Duodenal mucosa (tissue), 2 donors: Measurements from ENCODE around the gene ANGPTL2.

Experiments used
- H3K27ac ChIP-seq: one replicate; pipeline ENCODE4 v1.7.0; 2013; ENCODE audit warnings: low read depth, low read length
- H3K27me3 ChIP-seq, 2 donors: one replicate each; pipeline ENCODE4 v1.7.0; 2013; ENCODE audit warnings: low read length in 2 of 2, control low read depth in 1 of 2; ENCODE audit not compliant: insufficient read depth in 2 of 2, control insufficient read depth in 1 of 2
- H3K36me3 ChIP-seq, 2 donors: one replicate each; pipeline ENCODE4 v1.7.0; 2013; ENCODE audit warnings: low read length in 2 of 2, control low read depth in 1 of 2; ENCODE audit not compliant: insufficient read depth in 2 of 2, control insufficient read depth in 1 of 2
- H3K4me1 ChIP-seq, 2 donors: one replicate each; pipeline ENCODE4 v1.7.0; 2013; ENCODE audit warnings: low read length in 2 of 2, control low read depth in 1 of 2; ENCODE audit not compliant: insufficient read depth in 2 of 2, control insufficient read depth in 1 of 2
- H3K4me3 ChIP-seq, 2 donors: one replicate each; pipeline ENCODE4 v1.7.0; 2013; ENCODE audit warnings: low read length in 2 of 2, low read depth in 1 of 2
- H3K9ac ChIP-seq, 2 donors: one replicate each; pipeline ENCODE4 v1.7.0; 2013; ENCODE audit warnings: low read length in 2 of 2, low read depth in 1 of 2
- H3K9me3 ChIP-seq, 2 donors: one replicate each; pipeline ENCODE4 v1.7.0; 2013; ENCODE audit warnings: low read length in 2 of 2, control low read depth in 1 of 2; ENCODE audit not compliant: control insufficient read depth in 1 of 2

Gene ANGPTL2

DNA sequence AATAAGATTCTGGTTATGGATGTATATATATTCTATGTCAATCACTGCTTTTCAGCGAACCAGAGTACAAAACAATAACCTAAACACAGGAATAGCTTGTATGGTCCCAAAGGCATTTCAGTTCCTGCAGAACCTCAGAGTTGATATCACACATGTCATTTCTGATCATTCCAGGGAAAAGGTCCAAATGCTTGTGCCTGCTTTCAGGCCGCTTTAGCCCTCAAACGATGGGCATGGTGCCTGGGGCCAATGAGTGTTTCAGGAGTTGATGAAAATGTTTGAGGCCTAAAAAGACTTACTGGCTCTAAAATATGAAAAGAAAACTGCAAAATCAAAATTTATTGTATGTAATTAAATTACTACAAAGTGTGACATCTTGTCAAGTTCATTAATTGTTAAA lies 22.8 kb downstream of the ANGPTL2 start:
- Histone ChIP-seq H3K9ac (no peak overlapping the region), H3K27ac (no peak overlapping the region), H3K27me3 (no peaks in the 10 kb centered on the region)

DNA sequence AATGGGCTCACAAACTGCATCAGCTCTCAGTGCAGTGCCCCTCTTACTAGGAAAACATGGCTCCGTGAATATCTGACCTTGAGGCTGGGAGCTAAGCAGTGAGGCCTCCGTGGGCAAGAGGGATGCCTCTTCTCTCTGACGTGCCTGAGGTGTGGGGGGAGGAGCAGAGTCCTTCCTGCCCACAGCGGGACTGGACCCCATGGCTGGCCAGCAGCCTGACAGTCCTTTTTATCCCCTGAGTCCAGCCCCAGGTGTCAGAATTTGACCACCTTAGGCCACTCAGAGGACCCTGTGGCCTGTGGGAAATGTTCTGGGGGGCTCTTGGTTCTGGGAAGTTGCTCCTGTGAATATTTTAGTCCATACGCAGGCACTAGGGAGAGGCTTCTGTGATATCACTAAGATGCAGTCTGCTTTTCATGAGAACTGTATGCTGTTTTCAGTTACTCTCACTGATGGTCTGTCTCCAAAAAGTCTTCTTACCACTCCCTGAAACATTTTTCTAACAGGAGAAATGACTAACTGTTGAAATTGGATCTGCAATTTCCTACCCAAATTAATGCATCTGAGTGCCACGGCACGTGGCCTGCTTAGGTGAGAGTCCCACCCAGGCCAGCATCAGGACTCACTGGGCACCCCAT lies 23.4 kb downstream of the ANGPTL2 start:
- no peaks in the 10 kb centered on the region for H3K9me3 ChIP-seq
- H3K4me3 ChIP-seq, result no peak overlapping the region
- H3K27ac ChIP-seq, result no peak overlapping the region
- H3K9ac ChIP-seq, result no peak overlapping the region
- no peaks in the 10 kb centered on the region for H3K4me1 ChIP-seq
- peaks cover 9 to 33% of the 10 kb centered on the region in 2 donors for H3K36me3 ChIP-seq
- H3K27me3 ChIP-seq, result no peaks in the 10 kb centered on the region

More for the DNA sequence above, 22.8 kb downstream of the ANGPTL2 start:
- Histone ChIP-seq H3K9me3 (no peaks in the 10 kb centered on the region), H3K36me3 (peaks cover 9 to 29% of the 10 kb centered on the region in 2 donors), H3K4me3 (no peak overlapping the region), H3K4me1 (no peaks in the 10 kb centered on the region)

DNA sequence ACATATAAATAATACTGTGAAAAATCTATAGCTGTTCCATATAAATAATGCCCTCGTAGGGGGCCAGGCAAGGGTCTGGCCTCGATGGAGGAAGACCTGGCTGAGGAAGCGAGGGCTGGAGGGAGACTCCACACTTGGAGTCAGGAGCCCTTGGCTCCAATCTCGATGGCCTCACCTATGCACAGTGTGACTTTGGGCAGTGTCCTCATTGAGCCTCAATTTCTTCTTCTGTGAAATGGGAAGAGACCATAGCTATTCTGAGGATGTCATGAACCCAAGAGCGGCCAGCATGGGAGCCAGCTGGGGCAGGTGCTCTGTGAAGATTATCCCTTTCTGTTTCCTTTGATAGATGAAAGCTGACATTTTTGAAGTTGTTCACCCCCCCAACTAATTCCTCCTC lies 24.8 kb downstream of the ANGPTL2 start:
- Histone ChIP-seq H3K9ac (no peak overlapping the region), H3K27me3 (no peaks in the 10 kb centered on the region), H3K4me1 (no peaks in the 10 kb centered on the region), H3K9me3 (no peaks in the 10 kb centered on the region), H3K4me3 (no peak overlapping the region), H3K36me3 (peaks cover 9 to 34% of the 10 kb centered on the region in 2 donors), H3K27ac (no peak overlapping the region)

DNA sequence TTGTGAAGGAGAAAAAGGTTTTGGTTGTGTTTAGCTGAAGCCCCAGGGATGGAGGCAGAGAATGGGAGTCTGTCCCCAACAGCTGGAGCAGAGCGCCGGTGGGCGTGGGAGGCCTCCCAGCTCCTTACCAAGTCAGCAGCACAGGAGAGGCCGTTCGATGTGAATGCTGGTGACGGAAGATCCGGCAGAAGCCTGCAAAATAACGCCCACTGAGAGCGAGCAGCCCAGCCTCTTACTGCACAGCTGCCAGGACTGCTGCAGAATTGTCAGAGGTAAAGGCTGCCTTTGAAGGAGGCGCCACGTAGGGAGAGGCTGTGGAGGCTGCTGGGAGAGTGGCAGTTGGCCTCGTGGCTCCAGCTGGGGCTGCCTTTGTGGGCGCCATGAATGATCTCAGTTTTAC lies 26.2 kb downstream of the ANGPTL2 start:
- H3K27ac ChIP-seq, result no peak overlapping the region
- H3K36me3 ChIP-seq, result peaks cover 8 to 36% of the 10 kb centered on the region in 2 donors
- H3K9me3 ChIP-seq, result no peaks in the 10 kb centered on the region
- H3K4me3 ChIP-seq, result no peak overlapping the region
- no peaks in the 10 kb centered on the region for H3K4me1 ChIP-seq
- H3K27me3 ChIP-seq, result no peaks in the 10 kb centered on the region
- no peak overlapping the region for H3K9ac ChIP-seq

DNA sequence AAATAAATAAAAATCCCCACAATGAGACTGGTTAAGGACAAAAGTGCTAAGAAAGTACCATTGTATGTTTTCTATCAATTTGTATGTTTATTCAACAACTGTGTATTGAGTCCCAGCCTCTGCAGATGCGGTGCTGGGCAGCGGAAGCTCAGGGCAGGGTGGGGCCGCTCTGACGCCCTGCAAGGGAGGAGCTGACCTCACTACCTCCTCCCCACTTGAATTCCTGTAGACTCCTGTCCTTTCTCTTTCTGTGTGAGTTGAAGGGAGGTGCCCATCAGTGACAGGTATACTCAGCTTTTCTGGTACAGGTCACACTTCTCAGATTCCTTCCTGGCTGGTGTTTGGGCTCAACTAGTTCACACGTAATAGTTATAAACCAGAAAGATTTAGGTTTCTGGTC lies 27.0 kb downstream of the ANGPTL2 start:
- H3K4me1 ChIP-seq, result no peaks in the 10 kb centered on the region
- no peak overlapping the region for H3K9ac ChIP-seq
- H3K36me3 ChIP-seq, result peaks cover 10 to 35% of the 10 kb centered on the region in 2 donors
- no peaks in the 10 kb centered on the region for H3K27me3 ChIP-seq
- H3K9me3 ChIP-seq, result no peaks in the 10 kb centered on the region
- no peak overlapping the region for H3K27ac ChIP-seq
- H3K4me3 ChIP-seq, result no peak overlapping the region

DNA sequence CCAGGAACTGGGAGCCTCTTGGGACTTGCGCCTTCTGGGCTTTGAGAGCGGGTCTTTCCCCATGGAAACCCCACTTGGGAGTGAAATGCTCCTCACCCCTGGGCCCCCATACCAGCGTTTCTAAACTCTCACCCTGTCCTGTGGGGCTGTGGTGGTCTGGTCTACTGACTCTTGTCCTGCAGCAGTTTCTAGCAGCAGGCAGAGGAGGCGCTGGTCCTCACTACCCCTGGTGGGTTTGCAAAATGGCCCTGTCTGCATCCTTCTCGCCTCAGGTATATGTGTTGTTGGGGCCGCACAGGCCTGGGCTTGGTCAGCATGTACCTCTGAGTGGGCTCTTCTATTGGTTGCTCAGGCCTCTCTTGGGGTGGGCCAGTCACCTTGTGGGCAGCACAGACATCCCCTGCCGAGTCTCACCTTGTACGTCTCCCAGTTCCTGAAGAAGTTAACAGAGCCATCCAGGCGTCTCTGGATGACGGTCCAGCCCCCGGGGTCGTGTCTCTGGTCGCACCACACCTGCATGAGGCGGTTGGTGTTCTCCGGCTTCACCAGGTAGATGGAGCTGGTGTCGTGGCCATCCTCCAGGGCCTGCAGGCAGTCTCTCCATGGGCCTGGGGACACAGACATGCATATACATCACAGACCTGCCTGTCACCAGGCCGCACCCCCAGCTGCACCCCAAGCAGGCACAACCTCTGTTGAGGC lies 29.0 kb downstream of the ANGPTL2 start:
- Histone ChIP-seq H3K4me1 (no peaks in the 10 kb centered on the region), H3K36me3 (peaks cover 10 to 37% of the 10 kb centered on the region in 2 donors), H3K9me3 (no peaks in the 10 kb centered on the region), H3K27ac (no peak overlapping the region), H3K4me3 (no peak overlapping the region), H3K27me3 (no peaks in the 10 kb centered on the region), H3K9ac (no peak overlapping the region)

DNA sequence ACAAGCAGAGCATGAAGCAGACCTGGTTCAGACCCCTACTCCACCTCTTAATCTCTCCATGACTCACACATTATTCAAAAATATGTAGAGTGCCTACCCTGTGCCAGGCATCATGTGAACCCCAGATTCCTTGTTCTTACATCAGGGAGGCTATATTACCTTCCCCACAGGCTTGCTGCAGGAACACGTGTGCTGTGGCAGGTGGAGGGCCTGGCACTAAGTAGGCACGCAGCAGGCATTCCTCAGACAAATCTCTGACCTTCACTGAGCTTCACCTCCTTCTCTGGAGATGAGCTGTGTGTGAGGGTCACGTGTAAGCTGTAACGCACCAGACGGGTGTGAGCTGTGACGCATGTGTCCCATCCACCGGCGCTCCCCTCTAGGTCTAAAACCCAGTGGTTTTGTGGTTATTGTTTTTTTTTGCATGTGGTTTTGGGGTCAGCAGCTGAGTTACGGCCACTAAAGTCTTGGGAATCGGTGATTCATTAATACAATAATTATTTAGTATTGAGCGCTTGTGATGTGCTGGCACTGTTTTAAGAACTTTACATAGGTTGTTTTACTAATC lies 30.3 kb downstream of the ANGPTL2 start:
- Histone ChIP-seq H3K9me3 (no peaks in the 10 kb centered on the region), H3K36me3 (peaks cover 18 to 45% of the 10 kb centered on the region in 2 donors), H3K27ac (no peak overlapping the region), H3K9ac (no peak overlapping the region), H3K27me3 (no peaks in the 10 kb centered on the region), H3K4me3 (no peak overlapping the region), H3K4me1 (no peaks in the 10 kb centered on the region)

DNA sequence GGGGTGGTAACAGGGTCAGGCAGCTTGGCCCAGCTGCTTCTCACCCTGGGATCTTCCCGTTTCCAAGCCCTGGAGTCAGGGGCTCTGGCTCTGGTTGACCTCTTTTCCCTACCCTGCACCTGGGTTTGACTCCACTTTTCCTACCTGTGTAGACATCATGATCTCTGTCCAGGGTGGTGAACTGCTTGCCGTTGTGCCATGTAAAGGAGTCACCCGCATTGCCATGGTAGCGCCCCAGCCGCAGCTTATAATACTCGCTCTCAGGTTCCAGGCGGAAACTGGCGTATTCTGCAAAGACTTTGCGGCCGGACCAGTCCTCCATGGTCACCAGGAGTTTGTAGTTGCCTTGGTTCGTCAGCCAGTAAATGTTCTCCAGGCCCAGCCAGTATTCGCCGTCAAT lies 30.9 kb downstream of the ANGPTL2 start:
- H3K27ac ChIP-seq, result no peak overlapping the region
- peaks cover 21 to 47% of the 10 kb centered on the region in 2 donors for H3K36me3 ChIP-seq
- H3K9me3 ChIP-seq, result no peaks in the 10 kb centered on the region
- no peak overlapping the region for H3K4me3 ChIP-seq
- no peaks in the 10 kb centered on the region for H3K4me1 ChIP-seq
- H3K27me3 ChIP-seq, result no peaks in the 10 kb centered on the region
- H3K9ac ChIP-seq, result no peak overlapping the region

DNA sequence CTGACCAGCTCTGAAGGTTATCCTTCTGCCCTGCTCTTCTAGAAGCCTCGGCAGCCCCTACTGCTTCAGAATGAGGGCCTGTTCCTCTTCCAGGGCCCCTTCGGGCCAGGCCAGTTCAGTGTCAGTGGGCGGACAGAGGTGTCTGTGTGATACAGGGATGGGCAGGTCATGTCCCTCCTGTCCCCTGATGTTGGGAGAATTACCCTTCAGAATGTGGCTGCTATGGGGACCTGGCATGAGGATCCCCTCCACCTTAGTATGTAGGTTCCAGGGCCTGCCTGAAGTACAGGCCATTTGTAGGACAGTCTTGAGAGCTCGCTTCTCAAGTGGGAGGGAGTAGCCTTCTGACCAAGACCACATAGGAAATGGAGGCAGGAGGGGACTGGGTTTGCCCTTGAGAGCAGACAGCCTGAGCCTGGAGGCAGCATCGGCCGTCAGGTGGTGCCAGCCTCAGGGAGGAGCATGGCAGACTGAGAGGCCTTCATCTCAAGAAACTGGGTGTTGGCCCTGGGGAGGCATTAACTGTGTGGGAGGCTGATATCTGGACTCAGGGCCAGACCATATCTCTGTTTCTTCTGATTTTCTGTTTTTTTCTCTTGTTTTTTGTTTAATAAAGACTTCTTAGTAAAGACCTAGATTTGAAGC lies 32.0 kb downstream of the ANGPTL2 start:
- no peak overlapping the region for H3K4me3 ChIP-seq
- no peak overlapping the region for H3K9ac ChIP-seq
- H3K36me3 ChIP-seq, result peaks cover 21 to 47% of the 10 kb centered on the region in 2 donors
- no peaks in the 10 kb centered on the region for H3K9me3 ChIP-seq
- H3K4me1 ChIP-seq, result no peaks in the 10 kb centered on the region
- no peak overlapping the region for H3K27ac ChIP-seq
- no peaks in the 10 kb centered on the region for H3K27me3 ChIP-seq

DNA sequence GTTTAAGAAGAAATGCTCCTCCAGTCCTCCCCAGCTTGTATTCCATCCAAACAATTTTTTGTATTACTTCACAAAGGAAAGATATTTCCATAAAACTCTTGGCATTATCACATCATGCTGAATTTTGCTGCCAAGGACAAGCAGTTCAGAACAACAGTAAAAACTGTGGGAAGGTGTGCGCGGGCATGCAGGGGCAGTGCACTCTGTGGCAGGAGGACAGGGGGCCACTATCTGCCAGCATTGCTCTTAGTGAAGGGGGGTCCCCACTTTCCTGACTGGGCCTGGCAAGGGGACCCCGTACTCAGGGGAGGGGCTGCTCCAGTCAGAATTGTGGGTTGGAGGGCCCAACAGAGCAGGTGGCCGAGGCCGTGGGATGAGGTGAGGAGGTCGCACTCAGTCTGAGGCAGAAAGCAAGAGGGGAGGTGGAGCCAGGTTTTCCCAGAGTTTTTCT lies 32.8 kb downstream of the ANGPTL2 start:
- no peaks in the 10 kb centered on the region for H3K4me1 ChIP-seq
- no peaks in the 10 kb centered on the region for H3K9me3 ChIP-seq
- H3K27ac ChIP-seq, result no peak overlapping the region
- H3K27me3 ChIP-seq, result no peaks in the 10 kb centered on the region
- no peak overlapping the region for H3K9ac ChIP-seq
- H3K36me3 ChIP-seq, result peaks cover 21 to 47% of the 10 kb centered on the region in 2 donors
- H3K4me3 ChIP-seq, result no peak overlapping the region
